ENCODE data around the gene ZC3HAV1. TPM values are rescaled to one million over a fixed set of nuclear protein-coding genes. Genes with fewer than 3 reads are reported as not detected.
A peak's percentile ranks its signal among the peaks of the same experiment; 100 is the strongest.

The ZC3HAV1 gene
- total and polyA plus RNA-seq, 9 of the 15 experiments (the other 6 are each of a cell fraction or from before 2014, with no cell fraction given), result 11.9 to 40.5 (median 23.9) TPM

GRCh38 chr7:139124084-139124914 lies 14.8 kb upstream of the ZC3HAV1 start (continued):
- 0 out of 2 replicates have a peak, but pooled peaks have one; percentile 4 for TF ChIP-seq HEY1 (CRISPR knock-in tag; IDR thresholded peaks at IDR 0.05; ENCODE audit: borderline replicate concordance)
- TF ChIP-seq ZNF639 (CRISPR knock-in tag; conservative IDR thresholded peaks at IDR 0.05 in 1 of 2, IDR thresholded peaks at IDR 0.05 in 1 of 2), result peak in 1 of 2 experiments; percentile 88; a peak in 1 of 4 replicates
- TF ChIP-seq GMEB1 (CRISPR knock-in tag; IDR thresholded peaks at IDR 0.05), result no peak
- TF ChIP-seq CTBP1 (IDR thresholded peaks at IDR 0.05; ENCODE audit: borderline replicate concordance), result peak; percentile 99
- no peak for TF ChIP-seq PRMT5 (CRISPR knock-in tag; IDR thresholded peaks at IDR 0.05)
- TF ChIP-seq ZNF431 (CRISPR knock-in tag; IDR thresholded peaks at IDR 0.05), result no peak
- peak; percentile 86; the same call in 1 of the 2 replicates for TF ChIP-seq NR2F6 (CRISPR knock-in tag; IDR thresholded peaks at IDR 0.05)
- peak; percentile 99 for TF ChIP-seq TAL1 (IDR thresholded peaks at IDR 0.05)
- peak in 1 of 2 experiments; percentile 31; a peak in 1 of 4 replicates for TF ChIP-seq RAD21 (CRISPR knock-in tag; conservative IDR thresholded peaks at IDR 0.05 in 1 of 2, IDR thresholded peaks at IDR 0.05 in 1 of 2)
- TF ChIP-seq POLR2H (tag; IDR thresholded peaks at IDR 0.05; ENCODE audit: low read depth), result no peak
- no peak for TF ChIP-seq CBX2 (IDR thresholded peaks at IDR 0.05; ENCODE audit: insufficient read depth, low read length, poor library complexity, severe bottlenecking)
- TF ChIP-seq, protein P1, sequence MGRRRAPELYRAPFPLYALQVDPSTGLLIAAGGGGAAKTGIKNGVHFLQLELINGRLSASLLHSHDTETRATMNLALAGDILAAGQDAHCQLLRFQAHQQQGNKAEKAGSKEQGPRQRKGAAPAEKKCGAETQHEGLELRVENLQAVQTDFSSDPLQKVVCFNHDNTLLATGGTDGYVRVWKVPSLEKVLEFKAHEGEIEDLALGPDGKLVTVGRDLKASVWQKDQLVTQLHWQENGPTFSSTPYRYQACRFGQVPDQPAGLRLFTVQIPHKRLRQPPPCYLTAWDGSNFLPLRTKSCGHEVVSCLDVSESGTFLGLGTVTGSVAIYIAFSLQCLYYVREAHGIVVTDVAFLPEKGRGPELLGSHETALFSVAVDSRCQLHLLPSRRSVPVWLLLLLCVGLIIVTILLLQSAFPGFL (CRISPR knock-in tag; IDR thresholded peaks at IDR 0.05), result no peak
- 0 out of 2 replicates have a peak, but pooled peaks have one; percentile 57 for TF ChIP-seq KLF6 (CRISPR knock-in tag; IDR thresholded peaks at IDR 0.05; ENCODE audit: borderline replicate concordance)
- no peak for TF ChIP-seq TBP (optimal IDR thresholded peaks at IDR 0.05; ENCODE audit: low read depth, low read length)
- TF ChIP-seq ZNF253 (CRISPR knock-in tag; conservative IDR thresholded peaks at IDR 0.05), result no peak
- peak; percentile 76 to 83; a peak in 3 of 4 replicates for TF ChIP-seq FOXK2 (conservative IDR thresholded peaks at IDR 0.05 in 1 of 2, IDR thresholded peaks at IDR 0.05 in 1 of 2; ENCODE audit: low read depth in 2 of 2)
- TF ChIP-seq ZNF384 (IDR thresholded peaks at IDR 0.05; ENCODE audit: low read depth, low read length), result no peak
- peak; percentile 28; the same call in 1 of the 2 replicates for TF ChIP-seq CREB3L1 (IDR thresholded peaks at IDR 0.05; ENCODE audit: borderline replicate concordance, low read depth)
- TF ChIP-seq RBM22 (IDR thresholded peaks at IDR 0.05; ENCODE audit: low read depth, low read length, poor library complexity, severe bottlenecking), result no peak
- TF ChIP-seq MTA1 (IDR thresholded peaks at IDR 0.05; ENCODE audit: borderline replicate concordance), result peak; percentile 92

Measured in K562 (cell line).